Stimulated activated CD4-positive, alpha-beta T cell treated with anti-CD3 and anti-CD28 coated beads, Interleukin-2, amount 100 ng/mL, for 24 hours (primary cell): ENCODE data around the gene SGCD.
"Not testable (repeated sequence)": the region's sequence is repeated elsewhere in the genome, so short reads cannot be mapped to it uniquely, and the experiment has no call there.

ENCODE experiments used
- DNase-seq, 2 donors: peaks; one replicate each; pipeline ENCODE4 v3.0.0-alpha.2; 2020

Gene SGCD

GRCh38 chr5:156589104-156589945 is 262.4 kb downstream of the SGCD start:
- DNase-seq, result no peak

GRCh38 chr5:156589946-156590216 is 262.9 kb downstream of the SGCD start:
- DNase-seq, result no peak

GRCh38 chr5:156590978-156591377 is 264.0 kb downstream of the SGCD start:
- no peak for DNase-seq

- no peak for DNase-seq
These were observed 264.7 kb downstream of the SGCD start for GRCh38 chr5:156591631-156592030.

GRCh38 chr5:156593546-156593945 is 266.6 kb downstream of the SGCD start:
- DNase-seq, result no peak

GRCh38 chr5:156594406-156594805 is 267.4 kb downstream of the SGCD start:
- DNase-seq, result no peak

- DNase-seq, result no peak
These were observed 268.3 kb downstream of the SGCD start for GRCh38 chr5:156595132-156595787.

- DNase-seq, result no peak
These were observed 270.3 kb downstream of the SGCD start for GRCh38 chr5:156597276-156597675.

GRCh38 chr5:156598964-156599363 is 272.0 kb downstream of the SGCD start:
- no peak for DNase-seq

GRCh38 chr5:156610582-156610981 is 283.6 kb downstream of the SGCD start:
- not testable (repeated sequence) for DNase-seq

GRCh38 chr5:156615901-156616300 is 288.9 kb downstream of the SGCD start:
- no peak for DNase-seq

- no peak for DNase-seq
These were observed 290.5 kb downstream of the SGCD start for GRCh38 chr5:156617426-156617825.

GRCh38 chr5:156618601-156619000 is 291.6 kb downstream of the SGCD start:
- DNase-seq, result no peak

- DNase-seq, result no peak
These were observed 294.8 kb downstream of the SGCD start for GRCh38 chr5:156621719-156622118.

GRCh38 chr5:156623381-156624040 is 296.5 kb downstream of the SGCD start:
- DNase-seq, result no peak

- no peak for DNase-seq
These were observed 297.7 kb downstream of the SGCD start for GRCh38 chr5:156624686-156625085.

- no peak for DNase-seq
These were observed 301.5 kb downstream of the SGCD start for GRCh38 chr5:156628421-156628820.

- no peak for DNase-seq
These were observed 304.0 kb downstream of the SGCD start for GRCh38 chr5:156631005-156631404.

- DNase-seq, result no peak
These were observed 307.3 kb downstream of the SGCD start for GRCh38 chr5:156634301-156634700.

GRCh38 chr5:156640691-156641241 is 313.8 kb downstream of the SGCD start:
- no peak for DNase-seq

- no peak for DNase-seq
These were observed 314.7 kb downstream of the SGCD start for GRCh38 chr5:156641686-156642085.

- no peak for DNase-seq
These were observed 320.1 kb downstream of the SGCD start for GRCh38 chr5:156647034-156647451.

GRCh38 chr5:156654444-156654843 is 327.5 kb downstream of the SGCD start:
- no peak for DNase-seq

GRCh38 chr5:156655732-156656131 is 328.8 kb downstream of the SGCD start:
- DNase-seq, result no peak
